Measurements from ENCODE around the gene AQP9.

Gene AQP9

DNA sequence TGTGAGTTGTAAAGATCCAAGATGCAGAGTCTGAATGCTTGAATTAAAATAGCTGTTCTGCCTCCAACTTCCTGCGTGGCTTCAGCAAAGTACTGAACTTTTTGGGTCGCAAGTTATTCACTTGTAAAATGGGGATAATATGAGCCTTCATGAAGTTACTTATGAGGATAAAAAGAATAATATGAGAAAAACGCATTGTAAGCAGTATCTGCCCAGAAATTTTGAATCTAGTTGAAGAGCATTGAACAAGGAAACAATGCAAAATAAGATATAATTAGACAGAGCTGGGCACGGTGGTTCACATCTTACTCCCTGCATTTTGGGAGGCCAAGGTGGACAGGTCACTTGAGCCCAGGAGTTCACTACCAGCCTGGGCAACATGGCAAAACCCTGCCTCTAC is 37.8 kb downstream of the AQP9 start:
- no peak for ATAC-seq
- TF ChIP-seq, protein P1, sequence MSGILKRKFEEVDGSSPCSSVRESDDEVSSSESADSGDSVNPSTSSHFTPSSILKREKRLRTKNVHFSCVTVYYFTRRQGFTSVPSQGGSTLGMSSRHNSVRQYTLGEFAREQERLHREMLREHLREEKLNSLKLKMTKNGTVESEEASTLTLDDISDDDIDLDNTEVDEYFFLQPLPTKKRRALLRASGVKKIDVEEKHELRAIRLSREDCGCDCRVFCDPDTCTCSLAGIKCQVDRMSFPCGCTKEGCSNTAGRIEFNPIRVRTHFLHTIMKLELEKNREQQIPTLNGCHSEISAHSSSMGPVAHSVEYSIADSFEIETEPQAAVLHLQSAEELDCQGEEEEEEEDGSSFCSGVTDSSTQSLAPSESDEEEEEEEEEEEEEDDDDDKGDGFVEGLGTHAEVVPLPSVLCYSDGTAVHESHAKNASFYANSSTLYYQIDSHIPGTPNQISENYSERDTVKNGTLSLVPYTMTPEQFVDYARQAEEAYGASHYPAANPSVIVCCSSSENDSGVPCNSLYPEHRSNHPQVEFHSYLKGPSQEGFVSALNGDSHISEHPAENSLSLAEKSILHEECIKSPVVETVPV (CRISPR knock-in tag; IDR thresholded peaks at IDR 0.05), result no peak
- TF ChIP-seq, protein P2, sequence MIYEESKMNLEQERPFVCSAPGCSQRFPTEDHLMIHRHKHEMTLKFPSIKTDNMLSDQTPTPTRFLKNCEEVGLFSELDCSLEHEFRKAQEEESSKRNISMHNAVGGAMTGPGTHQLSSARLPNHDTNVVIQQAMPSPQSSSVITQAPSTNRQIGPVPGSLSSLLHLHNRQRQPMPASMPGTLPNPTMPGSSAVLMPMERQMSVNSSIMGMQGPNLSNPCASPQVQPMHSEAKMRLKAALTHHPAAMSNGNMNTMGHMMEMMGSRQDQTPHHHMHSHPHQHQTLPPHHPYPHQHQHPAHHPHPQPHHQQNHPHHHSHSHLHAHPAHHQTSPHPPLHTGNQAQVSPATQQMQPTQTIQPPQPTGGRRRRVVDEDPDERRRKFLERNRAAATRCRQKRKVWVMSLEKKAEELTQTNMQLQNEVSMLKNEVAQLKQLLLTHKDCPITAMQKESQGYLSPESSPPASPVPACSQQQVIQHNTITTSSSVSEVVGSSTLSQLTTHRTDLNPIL (CRISPR knock-in tag; IDR thresholded peaks at IDR 0.05; ENCODE audit: low read depth), result no peak
- no peak for TF ChIP-seq ARNTL (CRISPR knock-in tag; IDR thresholded peaks at IDR 0.05; ENCODE audit: borderline replicate concordance, low read depth)
- TF ChIP-seq, protein P3, sequence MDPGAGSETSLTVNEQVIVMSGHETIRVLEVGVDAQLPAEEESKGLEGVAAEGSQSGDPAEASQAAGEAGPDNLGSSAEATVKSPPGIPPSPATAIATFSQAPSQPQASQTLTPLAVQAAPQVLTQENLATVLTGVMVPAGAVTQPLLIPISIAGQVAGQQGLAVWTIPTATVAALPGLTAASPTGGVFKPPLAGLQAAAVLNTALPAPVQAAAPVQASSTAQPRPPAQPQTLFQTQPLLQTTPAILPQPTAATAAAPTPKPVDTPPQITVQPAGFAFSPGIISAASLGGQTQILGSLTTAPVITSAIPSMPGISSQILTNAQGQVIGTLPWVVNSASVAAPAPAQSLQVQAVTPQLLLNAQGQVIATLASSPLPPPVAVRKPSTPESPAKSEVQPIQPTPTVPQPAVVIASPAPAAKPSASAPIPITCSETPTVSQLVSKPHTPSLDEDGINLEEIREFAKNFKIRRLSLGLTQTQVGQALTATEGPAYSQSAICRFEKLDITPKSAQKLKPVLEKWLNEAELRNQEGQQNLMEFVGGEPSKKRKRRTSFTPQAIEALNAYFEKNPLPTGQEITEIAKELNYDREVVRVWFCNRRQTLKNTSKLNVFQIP (CRISPR knock-in tag; IDR thresholded peaks at IDR 0.05; ENCODE audit: borderline replicate concordance, low read depth), result no peak
- TF ChIP-seq ZC3H10 (CRISPR knock-in tag; IDR thresholded peaks at IDR 0.05), result no peak
- no peak for TF ChIP-seq ZNF70 (CRISPR knock-in tag; IDR thresholded peaks at IDR 0.05)
- TF ChIP-seq CSDC2 (CRISPR knock-in tag; IDR thresholded peaks at IDR 0.05), result no peak
- no peak for TF ChIP-seq PPARA (CRISPR knock-in tag; IDR thresholded peaks at IDR 0.05; ENCODE audit: borderline replicate concordance)
- no peak for TF ChIP-seq ISL1 (CRISPR knock-in tag; IDR thresholded peaks at IDR 0.05)
- TF ChIP-seq, protein P4, sequence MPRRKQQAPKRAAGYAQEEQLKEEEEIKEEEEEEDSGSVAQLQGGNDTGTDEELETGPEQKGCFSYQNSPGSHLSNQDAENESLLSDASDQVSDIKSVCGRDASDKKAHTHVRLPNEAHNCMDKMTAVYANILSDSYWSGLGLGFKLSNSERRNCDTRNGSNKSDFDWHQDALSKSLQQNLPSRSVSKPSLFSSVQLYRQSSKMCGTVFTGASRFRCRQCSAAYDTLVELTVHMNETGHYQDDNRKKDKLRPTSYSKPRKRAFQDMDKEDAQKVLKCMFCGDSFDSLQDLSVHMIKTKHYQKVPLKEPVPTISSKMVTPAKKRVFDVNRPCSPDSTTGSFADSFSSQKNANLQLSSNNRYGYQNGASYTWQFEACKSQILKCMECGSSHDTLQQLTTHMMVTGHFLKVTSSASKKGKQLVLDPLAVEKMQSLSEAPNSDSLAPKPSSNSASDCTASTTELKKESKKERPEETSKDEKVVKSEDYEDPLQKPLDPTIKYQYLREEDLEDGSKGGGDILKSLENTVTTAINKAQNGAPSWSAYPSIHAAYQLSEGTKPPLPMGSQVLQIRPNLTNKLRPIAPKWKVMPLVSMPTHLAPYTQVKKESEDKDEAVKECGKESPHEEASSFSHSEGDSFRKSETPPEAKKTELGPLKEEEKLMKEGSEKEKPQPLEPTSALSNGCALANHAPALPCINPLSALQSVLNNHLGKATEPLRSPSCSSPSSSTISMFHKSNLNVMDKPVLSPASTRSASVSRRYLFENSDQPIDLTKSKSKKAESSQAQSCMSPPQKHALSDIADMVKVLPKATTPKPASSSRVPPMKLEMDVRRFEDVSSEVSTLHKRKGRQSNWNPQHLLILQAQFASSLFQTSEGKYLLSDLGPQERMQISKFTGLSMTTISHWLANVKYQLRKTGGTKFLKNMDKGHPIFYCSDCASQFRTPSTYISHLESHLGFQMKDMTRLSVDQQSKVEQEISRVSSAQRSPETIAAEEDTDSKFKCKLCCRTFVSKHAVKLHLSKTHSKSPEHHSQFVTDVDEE (CRISPR knock-in tag; IDR thresholded peaks at IDR 0.05), result no peak
- no peak for TF ChIP-seq TCF4 (CRISPR knock-in tag; IDR thresholded peaks at IDR 0.05; ENCODE audit: borderline replicate concordance)
- TF ChIP-seq TOX (CRISPR knock-in tag; IDR thresholded peaks at IDR 0.05; ENCODE audit: borderline replicate concordance), result no peak
- no peak for TF ChIP-seq GLIS3 (CRISPR knock-in tag; IDR thresholded peaks at IDR 0.05)
- no peak for TF ChIP-seq SNAI2 (CRISPR knock-in tag; IDR thresholded peaks at IDR 0.05)
- TF ChIP-seq BACH2 (CRISPR knock-in tag; IDR thresholded peaks at IDR 0.05; ENCODE audit: borderline replicate concordance), result no peak

DNA sequence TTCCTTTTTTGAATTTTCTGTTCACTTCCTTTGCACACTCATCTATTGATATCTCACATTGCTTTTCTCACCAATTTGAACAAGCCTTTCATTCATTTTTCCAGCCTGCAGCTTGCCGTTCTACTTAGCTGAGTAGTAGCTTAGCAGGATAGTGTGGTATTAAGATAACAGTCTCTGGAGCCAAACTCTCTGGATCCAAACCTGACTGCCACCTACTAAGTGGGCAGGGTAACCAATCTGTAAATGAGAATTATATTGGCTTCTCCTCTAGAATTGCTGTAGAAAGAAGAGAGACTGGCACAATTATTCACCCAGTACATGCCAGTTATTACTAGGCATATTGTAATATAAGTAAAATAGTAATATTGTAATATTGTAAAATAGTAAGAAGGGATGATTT is 40.5 kb downstream of the AQP9 start:
- no peak for ATAC-seq
- TF ChIP-seq, protein P5, sequence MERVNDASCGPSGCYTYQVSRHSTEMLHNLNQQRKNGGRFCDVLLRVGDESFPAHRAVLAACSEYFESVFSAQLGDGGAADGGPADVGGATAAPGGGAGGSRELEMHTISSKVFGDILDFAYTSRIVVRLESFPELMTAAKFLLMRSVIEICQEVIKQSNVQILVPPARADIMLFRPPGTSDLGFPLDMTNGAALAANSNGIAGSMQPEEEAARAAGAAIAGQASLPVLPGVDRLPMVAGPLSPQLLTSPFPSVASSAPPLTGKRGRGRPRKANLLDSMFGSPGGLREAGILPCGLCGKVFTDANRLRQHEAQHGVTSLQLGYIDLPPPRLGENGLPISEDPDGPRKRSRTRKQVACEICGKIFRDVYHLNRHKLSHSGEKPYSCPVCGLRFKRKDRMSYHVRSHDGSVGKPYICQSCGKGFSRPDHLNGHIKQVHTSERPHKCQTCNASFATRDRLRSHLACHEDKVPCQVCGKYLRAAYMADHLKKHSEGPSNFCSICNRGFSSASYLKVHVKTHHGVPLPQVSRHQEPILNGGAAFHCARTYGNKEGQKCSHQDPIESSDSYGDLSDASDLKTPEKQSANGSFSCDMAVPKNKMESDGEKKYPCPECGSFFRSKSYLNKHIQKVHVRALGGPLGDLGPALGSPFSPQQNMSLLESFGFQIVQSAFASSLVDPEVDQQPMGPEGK (CRISPR knock-in tag; IDR thresholded peaks at IDR 0.05; ENCODE audit: borderline replicate concordance), result no peak

DNA sequence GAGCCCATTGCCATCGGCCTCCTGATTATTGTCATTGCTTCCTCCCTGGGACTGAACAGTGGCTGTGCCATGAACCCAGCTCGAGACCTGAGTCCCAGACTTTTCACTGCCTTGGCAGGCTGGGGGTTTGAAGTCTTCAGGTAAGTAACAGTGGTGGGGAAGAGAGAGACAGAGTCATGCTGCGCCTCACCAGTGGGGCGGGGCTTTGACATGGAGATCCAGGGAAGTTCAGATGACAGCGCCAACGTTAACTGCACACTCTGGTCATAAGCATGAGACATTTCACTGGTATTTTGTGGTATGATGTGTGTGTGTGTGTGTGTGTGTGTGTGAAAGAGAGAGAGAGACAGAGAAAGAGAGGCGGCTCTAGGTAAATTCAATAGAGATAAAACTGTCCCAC is 41.0 kb downstream of the AQP9 start:
- ATAC-seq, result no peak
- TF ChIP-seq CSDC2 (CRISPR knock-in tag; IDR thresholded peaks at IDR 0.05) (no peak), ARNTL (CRISPR knock-in tag; IDR thresholded peaks at IDR 0.05; ENCODE audit: borderline replicate concordance, low read depth) (no peak), ZC3H10 (CRISPR knock-in tag; IDR thresholded peaks at IDR 0.05) (no peak), OSR1 (CRISPR knock-in tag; IDR thresholded peaks at IDR 0.05) (no peak), SNAI2 (CRISPR knock-in tag; IDR thresholded peaks at IDR 0.05) (no peak), BACH2 (CRISPR knock-in tag; IDR thresholded peaks at IDR 0.05; ENCODE audit: borderline replicate concordance) (no peak), ZFP3 (CRISPR knock-in tag; IDR thresholded peaks at IDR 0.05) (no peak), ESRRG (CRISPR knock-in tag; IDR thresholded peaks at IDR 0.05) (no peak), GLIS3 (CRISPR knock-in tag; IDR thresholded peaks at IDR 0.05) (no peak), RARB (CRISPR knock-in tag; IDR thresholded peaks at IDR 0.05) (no peak), TOX (CRISPR knock-in tag; IDR thresholded peaks at IDR 0.05; ENCODE audit: borderline replicate concordance) (no peak), ZNF70 (CRISPR knock-in tag; IDR thresholded peaks at IDR 0.05) (no peak), ZFP30 (CRISPR knock-in tag; IDR thresholded peaks at IDR 0.05) (no peak)
- TF ChIP-seq, protein P2 (CRISPR knock-in tag; IDR thresholded peaks at IDR 0.05; ENCODE audit: low read depth), result no peak
- TF ChIP-seq, protein P4 (CRISPR knock-in tag; IDR thresholded peaks at IDR 0.05), result no peak
- TF ChIP-seq, protein P3 (CRISPR knock-in tag; IDR thresholded peaks at IDR 0.05; ENCODE audit: borderline replicate concordance, low read depth), result no peak
